Measurements from ENCODE around the gene NR5A1. TPM values are rescaled to one million over a fixed set of nuclear protein-coding genes. Genes with fewer than 3 reads are reported as not detected.

Gene NR5A1
- total RNA-seq, 1 donor from 2014 or later = 1.2 TPM

DNA sequence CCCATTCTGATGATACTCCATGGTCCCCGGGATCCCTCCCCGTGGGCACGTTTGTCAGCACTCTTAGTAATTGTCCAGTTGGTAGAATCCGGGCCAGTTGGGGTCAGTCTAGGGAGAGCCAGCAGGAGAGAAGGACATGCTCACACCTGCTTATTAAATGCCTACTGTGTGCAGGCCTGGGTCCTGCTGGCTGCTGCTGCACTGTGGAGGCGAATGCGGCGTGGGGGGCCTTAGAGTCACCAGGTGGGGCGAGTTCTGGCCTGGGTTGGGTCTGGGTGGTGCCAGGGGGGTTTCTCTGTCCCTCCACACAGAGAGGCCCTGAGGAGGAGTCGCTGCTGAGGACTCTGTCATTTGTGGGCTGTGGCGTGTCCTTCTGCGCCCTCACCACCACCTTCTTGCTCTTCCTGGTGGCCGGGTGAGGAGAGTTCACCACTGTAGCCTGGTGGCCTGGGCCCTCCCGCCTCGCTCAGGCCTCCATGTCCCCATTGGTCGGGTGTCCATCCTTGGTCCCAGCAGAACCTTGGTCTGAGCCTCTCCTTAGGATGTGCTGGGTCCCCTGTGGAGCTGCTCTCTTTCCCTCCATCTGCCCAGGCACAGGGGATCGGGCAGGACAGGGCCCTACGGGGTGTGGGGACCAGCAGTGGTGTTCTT is 39.7 kb downstream of the NR5A1 start:
- Mint-ChIP-seq H3K27me3 (ENCODE audit: unreplicated experiment) (peaks cover 8% of the 10 kb centered on the region), H3K36me3 (ENCODE audit: low read depth, unreplicated experiment) (no peaks in the 10 kb centered on the region), H3K9me3 (ENCODE audit: unreplicated experiment) (no peaks in the 10 kb centered on the region), H3K4me3 (ENCODE audit: unreplicated experiment) (no peak overlapping the region), H3K4me1 (ENCODE audit: unreplicated experiment) (peaks cover 5% of the 10 kb centered on the region), H3K27ac (ENCODE audit: unreplicated experiment) (no peak overlapping the region)
- TF ChIP-seq, protein P1, sequence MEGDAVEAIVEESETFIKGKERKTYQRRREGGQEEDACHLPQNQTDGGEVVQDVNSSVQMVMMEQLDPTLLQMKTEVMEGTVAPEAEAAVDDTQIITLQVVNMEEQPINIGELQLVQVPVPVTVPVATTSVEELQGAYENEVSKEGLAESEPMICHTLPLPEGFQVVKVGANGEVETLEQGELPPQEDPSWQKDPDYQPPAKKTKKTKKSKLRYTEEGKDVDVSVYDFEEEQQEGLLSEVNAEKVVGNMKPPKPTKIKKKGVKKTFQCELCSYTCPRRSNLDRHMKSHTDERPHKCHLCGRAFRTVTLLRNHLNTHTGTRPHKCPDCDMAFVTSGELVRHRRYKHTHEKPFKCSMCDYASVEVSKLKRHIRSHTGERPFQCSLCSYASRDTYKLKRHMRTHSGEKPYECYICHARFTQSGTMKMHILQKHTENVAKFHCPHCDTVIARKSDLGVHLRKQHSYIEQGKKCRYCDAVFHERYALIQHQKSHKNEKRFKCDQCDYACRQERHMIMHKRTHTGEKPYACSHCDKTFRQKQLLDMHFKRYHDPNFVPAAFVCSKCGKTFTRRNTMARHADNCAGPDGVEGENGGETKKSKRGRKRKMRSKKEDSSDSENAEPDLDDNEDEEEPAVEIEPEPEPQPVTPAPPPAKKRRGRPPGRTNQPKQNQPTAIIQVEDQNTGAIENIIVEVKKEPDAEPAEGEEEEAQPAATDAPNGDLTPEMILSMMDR (IDR thresholded peaks at IDR 0.05; ENCODE audit: unreplicated experiment) = no peak
- DNase-seq (ENCODE audit: low spot score) = no peak

- no peak overlapping the region for H3K27ac Mint-ChIP-seq (ENCODE audit: unreplicated experiment)
- H3K36me3 Mint-ChIP-seq (ENCODE audit: low read depth, unreplicated experiment) = no peaks in the 10 kb centered on the region
- no peaks in the 10 kb centered on the region for H3K9me3 Mint-ChIP-seq (ENCODE audit: unreplicated experiment)
- no peak overlapping the region for H3K4me3 Mint-ChIP-seq (ENCODE audit: unreplicated experiment)
- H3K4me1 Mint-ChIP-seq (ENCODE audit: unreplicated experiment) = peaks cover 5% of the 10 kb centered on the region
- peaks cover 6% of the 10 kb centered on the region for H3K27me3 Mint-ChIP-seq (ENCODE audit: unreplicated experiment)
- no peak for DNase-seq (ENCODE audit: low spot score)
- TF ChIP-seq, protein P1 (IDR thresholded peaks at IDR 0.05; ENCODE audit: unreplicated experiment) = no peak
These were observed 41.5 kb downstream of the NR5A1 start for GRCh38 chr9:124465736-124466135.

DNA sequence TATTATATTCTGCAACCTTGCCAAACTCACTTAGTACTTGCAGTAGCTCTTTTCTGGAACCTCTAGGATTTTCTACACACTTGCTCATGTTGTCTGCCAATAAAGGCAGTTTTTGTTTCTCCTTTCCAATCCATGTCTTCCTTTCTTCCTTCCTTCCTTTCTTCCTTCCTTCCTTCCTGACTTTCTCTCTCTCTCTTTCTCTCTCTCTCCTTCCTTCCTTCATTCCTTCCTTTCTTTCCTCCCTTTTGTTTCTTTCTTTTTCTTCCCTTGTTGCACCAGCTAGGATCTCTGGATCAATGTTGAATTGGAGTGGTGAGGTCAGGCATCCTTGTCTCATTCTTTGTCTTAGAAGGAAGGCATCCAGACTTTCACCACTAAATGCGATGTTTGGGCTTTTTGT is 44.5 kb downstream of the NR5A1 start:
- peaks cover 3% of the 10 kb centered on the region for H3K4me1 Mint-ChIP-seq (ENCODE audit: unreplicated experiment)

DNA sequence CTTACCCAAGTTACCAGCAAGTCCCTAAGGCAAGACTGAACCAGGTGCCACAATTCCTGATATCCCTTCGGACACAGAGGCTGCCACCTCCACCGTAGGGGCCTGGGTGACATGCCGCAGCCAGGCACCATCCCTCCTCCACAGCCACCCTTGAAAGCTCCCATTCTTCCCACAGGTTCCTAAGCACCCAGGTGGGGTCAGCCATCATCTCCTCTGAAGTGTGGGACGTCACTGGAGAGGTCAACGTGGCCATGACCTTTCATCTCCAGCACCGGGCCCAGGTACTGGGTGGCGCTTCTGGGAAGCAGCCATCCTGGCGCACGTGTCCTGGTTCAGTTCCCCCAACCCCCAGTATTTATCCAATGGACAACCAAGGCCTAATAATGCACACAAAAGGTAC is 48.8 kb downstream of the NR5A1 start:
- no peak overlapping the region for H3K27ac Mint-ChIP-seq (ENCODE audit: unreplicated experiment)
- H3K9me3 Mint-ChIP-seq (ENCODE audit: unreplicated experiment) = no peaks in the 10 kb centered on the region
- H3K36me3 Mint-ChIP-seq (ENCODE audit: low read depth, unreplicated experiment) = no peaks in the 10 kb centered on the region
- H3K4me3 Mint-ChIP-seq (ENCODE audit: unreplicated experiment) = no peak overlapping the region
- TF ChIP-seq, protein P1 (IDR thresholded peaks at IDR 0.05; ENCODE audit: unreplicated experiment) = no peak
- H3K27me3 Mint-ChIP-seq (ENCODE audit: unreplicated experiment) = peaks cover 6% of the 10 kb centered on the region
- peaks cover 6% of the 10 kb centered on the region for H3K4me1 Mint-ChIP-seq (ENCODE audit: unreplicated experiment)
- no peak for DNase-seq (ENCODE audit: low spot score)

More for the DNA sequence above, 44.5 kb downstream of the NR5A1 start:
- Mint-ChIP-seq H3K27ac (ENCODE audit: unreplicated experiment) (no peak overlapping the region), H3K4me3 (ENCODE audit: unreplicated experiment) (no peak overlapping the region), H3K36me3 (ENCODE audit: low read depth, unreplicated experiment) (no peaks in the 10 kb centered on the region), H3K9me3 (ENCODE audit: unreplicated experiment) (no peaks in the 10 kb centered on the region), H3K27me3 (ENCODE audit: unreplicated experiment) (peaks cover 2% of the 10 kb centered on the region)
- DNase-seq (ENCODE audit: low spot score) = no peak
- TF ChIP-seq, protein P1 (IDR thresholded peaks at IDR 0.05; ENCODE audit: unreplicated experiment) = no peak

GRCh38 chr9:124457887-124458431 is 49.2 kb downstream of the NR5A1 start:
- Mint-ChIP-seq H3K4me1 (ENCODE audit: unreplicated experiment) (peaks cover 6% of the 10 kb centered on the region), H3K9me3 (ENCODE audit: unreplicated experiment) (no peaks in the 10 kb centered on the region), H3K4me3 (ENCODE audit: unreplicated experiment) (no peak overlapping the region), H3K27ac (ENCODE audit: unreplicated experiment) (no peak overlapping the region), H3K27me3 (ENCODE audit: unreplicated experiment) (peaks cover 6% of the 10 kb centered on the region), H3K36me3 (ENCODE audit: low read depth, unreplicated experiment) (no peaks in the 10 kb centered on the region)
- TF ChIP-seq, protein P1 (IDR thresholded peaks at IDR 0.05; ENCODE audit: unreplicated experiment) = no peak
- DNase-seq (ENCODE audit: low spot score) = no peak

Measured in endothelial cell (in vitro differentiated cells).